Gastrocnemius medialis (tissue), 4 donors: ENCODE results near the gene MMP14.

Source experiments
- CTCF ChIP-seq, 5 experiments: fragments of 450-650 bp in 3 of 5; fragments of 200-600 bp in 2 of 5; sonication (generic) in 2 of 5; IDR thresholded peaks in 4 of 5; conservative IDR thresholded peaks in 1 of 5; 1 replicate in 4 of 5; 2 replicates in 1 of 5; pipeline ENCODE4 v1.5.1; 2016 to 2019; ENCODE audit warnings: antibody characterized with exemption in 5 of 5, mild to moderate bottlenecking in 3 of 5, moderate library complexity in 3 of 5
- POLR2A ChIP-seq, 2 donors: fragments of 450-650 bp; IDR thresholded peaks; one replicate each; pipeline ENCODE4 v1.6.1; 2017; ENCODE audit warnings: antibody characterized with exemption in 2 of 2, mild to moderate bottlenecking in 2 of 2, moderate library complexity in 2 of 2

DNA sequence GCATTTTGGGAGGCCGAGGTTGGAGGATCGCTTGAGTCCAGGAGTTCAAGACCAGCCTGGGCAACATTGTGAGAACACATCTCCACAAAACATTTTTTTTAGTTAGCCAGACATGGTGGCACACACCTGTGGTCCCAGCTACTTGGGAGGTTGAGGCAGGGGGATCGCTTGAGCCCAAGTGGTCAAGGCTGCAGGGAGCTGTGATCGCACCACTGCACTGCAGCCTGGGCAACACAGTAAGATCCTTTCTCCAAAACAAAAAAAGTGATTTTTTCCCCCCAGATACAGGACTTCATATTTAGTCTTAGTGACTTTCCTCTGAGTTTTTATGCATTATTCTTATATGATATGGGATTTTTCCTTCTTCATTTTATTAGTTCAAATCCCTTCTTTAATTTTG lies 49.7 kb upstream of the MMP14 start:
- TF ChIP-seq CTCF (IDR thresholded peaks at IDR 0.05 in 4 of 5, conservative IDR thresholded peaks at IDR 0.05 in 1 of 5) (no peak), POLR2A (IDR thresholded peaks at IDR 0.05) (no peak)
